Epithelial cell of esophagus (primary cell): ENCODE data around the gene PPP1R3G.

Experiments used
- DNase-seq: peaks from one replicate; pipeline ENCODE4 v3.0.0; 2010; ENCODE audit warnings: low read depth
- H3K4me3 ChIP-seq: 2 replicates; pipeline ENCODE4 v1.5.1; 2011; ENCODE audit warnings: mild to moderate bottlenecking, low read length, control low read depth
- CTCF ChIP-seq: IDR thresholded peaks from 2 replicates; pipeline ENCODE4 v1.5.1; 2011; ENCODE audit warnings: low read depth, mild to moderate bottlenecking, low read length, control low read depth, inconsistent platforms; ENCODE audit not compliant: insufficient read depth; ENCODE audit errors: missing control alignments

PPP1R3G gene

GRCh38 chr6:5091210-5092069 lies 6.3 kb downstream of the PPP1R3G start:
- no peak for DNase-seq
- TF ChIP-seq CTCF: no peak
- no peak overlapping the region for H3K4me3 ChIP-seq

GRCh38 chr6:5093231-5094015 lies 8.3 kb downstream of the PPP1R3G start:
- no peak for DNase-seq
- TF ChIP-seq CTCF: no peak
- no peak overlapping the region for H3K4me3 ChIP-seq

- H3K4me3 ChIP-seq: no peak overlapping the region
- TF ChIP-seq CTCF: no peak
- peak; percentile 67 for DNase-seq
Observed at GRCh38 chr6:5094327-5094726, 9.2 kb downstream of the PPP1R3G start.

GRCh38 chr6:5095236-5095635 lies 10.1 kb downstream of the PPP1R3G start:
- TF ChIP-seq CTCF: no peak
- no peak overlapping the region for H3K4me3 ChIP-seq
- DNase-seq: no peak

- no peak overlapping the region for H3K4me3 ChIP-seq
- no peak for DNase-seq
- TF ChIP-seq CTCF: no peak
Observed at GRCh38 chr6:5096482-5096881, 11.3 kb downstream of the PPP1R3G start.

GRCh38 chr6:5098501-5099270 lies 13.5 kb downstream of the PPP1R3G start:
- H3K4me3 ChIP-seq: no peak overlapping the region
- TF ChIP-seq CTCF: no peak
- no peak for DNase-seq
